GM20431 (cell line): ENCODE results near the gene LIPT1.
"Not testable (repeated sequence)": the region's sequence is repeated elsewhere in the genome, so short reads cannot be mapped to it uniquely, and the experiment has no call there.

Experiments
- in situ Hi-C: fragments of 300-500 bp; cut with MseI, MboI; formaldehyde crosslinking; loops from one replicate; pipeline ENCODE4 v1.15.0; 2020; ENCODE audit warnings: low sequenced_read_pairs; ENCODE audit not compliant: unreplicated experiment

The LIPT1 gene

GRCh38 chr2:99154643-99155536 lies at the start of gene LIPT1, which contains the start of gene TSGA10:
LIPT1 (plus strand) TSS chr2:99154967; CDS start chr2:99161958, 6,991 bp downstream.
TSGA10 (minus strand) TSS chr2:99154942; CDS start chr2:99109439, 45,503 bp downstream.
- in situ Hi-C loops: no loop called here

- in situ Hi-C loops: no loop called here
Observed at GRCh38 chr2:99106913-99107312, 47.9 kb upstream of the LIPT1 start.

- in situ Hi-C loops: no loop called here
Observed at GRCh38 chr2:99111236-99111635, 43.5 kb upstream of the LIPT1 start.

- in situ Hi-C loops: no loop called here
Observed at GRCh38 chr2:99111945-99112344, 42.8 kb upstream of the LIPT1 start.

GRCh38 chr2:99112617-99113016 lies 42.1 kb upstream of the LIPT1 start:
- in situ Hi-C loops: no loop called here

GRCh38 chr2:99127981-99128380 lies 26.8 kb upstream of the LIPT1 start:
- in situ Hi-C loops: no loop called here

- in situ Hi-C loops: not testable (repeated sequence)
Observed at GRCh38 chr2:99135044-99135556, 19.7 kb upstream of the LIPT1 start.

- in situ Hi-C loops: no loop called here
Observed at GRCh38 chr2:99139003-99139402, 15.8 kb upstream of the LIPT1 start.

GRCh38 chr2:99140056-99140859 lies 14.5 kb upstream of the LIPT1 start:
- in situ Hi-C loops: no loop called here

- in situ Hi-C loops: no loop called here
Observed at GRCh38 chr2:99140860-99141109, 14.0 kb upstream of the LIPT1 start.

- in situ Hi-C loops: no loop called here
Observed at GRCh38 chr2:99141110-99142108, 13.4 kb upstream of the LIPT1 start, which contains the start of gene C2orf15. C2orf15 (plus strand) TSS chr2:99141707; CDS start chr2:99150559, 8,852 bp downstream.

- in situ Hi-C loops: no loop called here
Observed at GRCh38 chr2:99150706-99151105, 4.1 kb upstream of the LIPT1 start.

- in situ Hi-C loops: no loop called here
Observed at GRCh38 chr2:99152199-99152895, 2.4 kb upstream of the LIPT1 start.

- in situ Hi-C loops: no loop called here
Observed at GRCh38 chr2:99153921-99154604, 704 bp upstream of the LIPT1 start.

- in situ Hi-C loops: no loop called here
Observed at GRCh38 chr2:99156891-99157290, 2.1 kb downstream of the LIPT1 start.

- in situ Hi-C loops: no loop called here
Observed at GRCh38 chr2:99158599-99158998, 3.8 kb downstream of the LIPT1 start.

GRCh38 chr2:99159594-99159993 lies 4.8 kb downstream of the LIPT1 start:
- in situ Hi-C loops: no loop called here

- in situ Hi-C loops: no loop called here
Observed at GRCh38 chr2:99166218-99166617, 11.5 kb downstream of the LIPT1 start.

- in situ Hi-C loops: no loop called here
Observed at GRCh38 chr2:99169534-99169933, 14.8 kb downstream of the LIPT1 start.
